GM12874 (cell line): Measurements from ENCODE around the gene SLC26A11.

Source experiments
- TF ChIP-seq, protein P1 (sequence below): IDR thresholded peaks from 2 replicates; pipeline ENCODE4 v1.5.1; 2011; ENCODE audit warnings: low read depth, mild to moderate bottlenecking, control low read depth, low read length, moderate library complexity; ENCODE audit not compliant: insufficient read depth

Gene SLC26A11

DNA sequence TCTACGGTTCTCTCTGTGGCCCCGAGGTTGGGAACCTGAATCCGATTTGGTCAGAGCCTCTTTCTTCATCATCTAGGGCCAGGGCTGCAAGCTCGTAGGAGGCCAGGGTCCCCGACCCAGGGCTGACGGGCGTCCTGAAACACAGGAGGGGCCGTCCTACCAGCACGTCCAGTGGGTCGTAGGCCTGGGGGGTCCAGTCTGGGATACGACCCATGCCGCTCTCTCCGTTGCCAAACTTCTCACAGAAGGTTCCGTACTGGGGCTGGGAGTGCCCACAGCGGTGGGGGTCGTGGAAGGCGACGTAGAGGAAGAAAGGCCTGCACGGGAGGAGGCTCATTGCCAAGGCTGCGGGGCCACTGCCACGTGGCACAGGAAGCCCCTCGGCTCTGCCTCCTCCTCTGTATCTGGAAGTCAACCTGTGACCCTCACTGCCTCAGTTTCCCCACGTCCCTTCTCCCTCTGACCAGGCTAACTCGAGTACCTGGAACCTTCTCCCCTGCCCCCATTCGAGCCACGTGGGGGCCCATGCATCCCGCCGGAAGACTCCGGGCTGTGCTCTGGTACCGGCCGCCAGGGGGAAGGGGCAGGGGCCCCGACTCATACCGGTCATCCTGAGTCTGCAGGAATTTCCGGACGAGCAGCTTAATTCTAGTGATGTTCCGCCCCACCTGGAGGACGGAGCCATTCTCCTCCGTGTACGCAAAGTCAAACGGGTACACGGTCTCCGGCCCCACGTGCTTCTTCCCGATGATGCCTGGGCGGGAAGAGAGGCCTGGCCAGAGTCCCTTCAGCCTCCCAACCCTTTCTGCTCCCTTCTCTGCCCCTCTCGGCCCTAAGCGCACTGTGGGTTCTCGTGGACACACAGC lies 6.0 kb upstream of the SLC26A11 start:
- TF ChIP-seq, protein P1, sequence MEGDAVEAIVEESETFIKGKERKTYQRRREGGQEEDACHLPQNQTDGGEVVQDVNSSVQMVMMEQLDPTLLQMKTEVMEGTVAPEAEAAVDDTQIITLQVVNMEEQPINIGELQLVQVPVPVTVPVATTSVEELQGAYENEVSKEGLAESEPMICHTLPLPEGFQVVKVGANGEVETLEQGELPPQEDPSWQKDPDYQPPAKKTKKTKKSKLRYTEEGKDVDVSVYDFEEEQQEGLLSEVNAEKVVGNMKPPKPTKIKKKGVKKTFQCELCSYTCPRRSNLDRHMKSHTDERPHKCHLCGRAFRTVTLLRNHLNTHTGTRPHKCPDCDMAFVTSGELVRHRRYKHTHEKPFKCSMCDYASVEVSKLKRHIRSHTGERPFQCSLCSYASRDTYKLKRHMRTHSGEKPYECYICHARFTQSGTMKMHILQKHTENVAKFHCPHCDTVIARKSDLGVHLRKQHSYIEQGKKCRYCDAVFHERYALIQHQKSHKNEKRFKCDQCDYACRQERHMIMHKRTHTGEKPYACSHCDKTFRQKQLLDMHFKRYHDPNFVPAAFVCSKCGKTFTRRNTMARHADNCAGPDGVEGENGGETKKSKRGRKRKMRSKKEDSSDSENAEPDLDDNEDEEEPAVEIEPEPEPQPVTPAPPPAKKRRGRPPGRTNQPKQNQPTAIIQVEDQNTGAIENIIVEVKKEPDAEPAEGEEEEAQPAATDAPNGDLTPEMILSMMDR, result no peak

DNA sequence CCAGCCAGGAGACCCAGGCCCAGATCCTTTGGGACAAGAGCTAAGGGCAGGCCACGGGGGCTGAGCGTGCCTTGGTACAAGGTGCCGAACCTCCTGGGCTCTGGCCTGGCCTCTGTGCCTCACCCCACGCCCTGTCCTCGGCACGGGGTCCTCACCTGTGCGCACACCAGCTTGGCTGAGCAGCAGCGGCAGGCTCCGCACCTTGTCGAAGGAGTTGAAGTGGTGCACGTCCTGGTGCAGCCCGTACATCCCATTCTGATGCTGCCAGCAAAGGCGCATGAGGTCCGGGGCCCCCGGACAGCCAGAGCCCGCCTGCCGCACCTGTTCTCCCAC lies 5.4 kb upstream of the SLC26A11 start:
- TF ChIP-seq, protein P1, result no peak

DNA sequence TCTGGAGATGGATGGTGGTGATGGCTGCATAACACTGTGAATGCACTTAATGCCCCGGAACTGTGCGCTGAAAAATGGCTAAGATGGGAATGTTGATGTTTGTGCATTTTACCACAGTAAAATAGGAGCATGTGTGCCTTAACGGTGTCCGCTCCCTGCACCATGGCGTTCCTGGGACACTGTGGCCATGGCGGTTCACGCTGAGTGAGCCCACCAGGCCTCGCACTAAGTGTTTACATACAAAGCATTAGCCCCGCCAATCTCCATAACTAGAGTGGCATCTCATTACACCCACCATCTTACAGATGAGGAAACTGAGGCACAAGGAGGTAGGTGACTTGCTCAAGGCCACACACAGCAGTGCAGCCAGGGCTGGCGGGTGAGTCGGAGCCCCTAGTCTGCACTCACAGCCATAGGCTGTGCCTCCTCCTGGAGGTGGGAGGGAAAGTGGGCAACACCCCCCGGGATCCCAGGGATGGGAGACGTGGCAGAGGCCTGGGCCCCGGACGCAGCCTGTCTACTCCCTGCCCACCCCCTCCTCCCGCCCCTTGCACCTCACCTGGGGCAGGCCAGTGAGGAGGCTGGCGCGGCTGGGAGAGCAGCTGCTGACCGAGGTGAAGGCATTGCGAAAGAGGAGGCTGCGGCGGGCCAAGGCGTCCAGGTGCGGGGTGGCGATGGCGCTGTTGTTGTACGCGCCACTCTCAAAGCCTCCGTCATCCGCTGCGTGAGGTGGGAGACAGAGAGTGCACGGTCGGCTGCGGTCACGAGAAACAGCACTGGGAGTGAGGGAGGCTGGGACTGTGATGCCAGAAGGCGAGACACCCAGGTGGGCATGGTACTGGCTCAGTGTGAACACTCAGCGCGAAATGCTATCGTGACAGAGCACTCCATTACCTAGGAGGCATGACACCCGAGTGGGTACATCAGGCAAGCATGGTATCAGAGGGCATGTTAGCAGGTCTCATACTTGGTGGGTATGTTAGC lies 3.5 kb upstream of the SLC26A11 start:
- TF ChIP-seq, protein P1, result no peak

DNA sequence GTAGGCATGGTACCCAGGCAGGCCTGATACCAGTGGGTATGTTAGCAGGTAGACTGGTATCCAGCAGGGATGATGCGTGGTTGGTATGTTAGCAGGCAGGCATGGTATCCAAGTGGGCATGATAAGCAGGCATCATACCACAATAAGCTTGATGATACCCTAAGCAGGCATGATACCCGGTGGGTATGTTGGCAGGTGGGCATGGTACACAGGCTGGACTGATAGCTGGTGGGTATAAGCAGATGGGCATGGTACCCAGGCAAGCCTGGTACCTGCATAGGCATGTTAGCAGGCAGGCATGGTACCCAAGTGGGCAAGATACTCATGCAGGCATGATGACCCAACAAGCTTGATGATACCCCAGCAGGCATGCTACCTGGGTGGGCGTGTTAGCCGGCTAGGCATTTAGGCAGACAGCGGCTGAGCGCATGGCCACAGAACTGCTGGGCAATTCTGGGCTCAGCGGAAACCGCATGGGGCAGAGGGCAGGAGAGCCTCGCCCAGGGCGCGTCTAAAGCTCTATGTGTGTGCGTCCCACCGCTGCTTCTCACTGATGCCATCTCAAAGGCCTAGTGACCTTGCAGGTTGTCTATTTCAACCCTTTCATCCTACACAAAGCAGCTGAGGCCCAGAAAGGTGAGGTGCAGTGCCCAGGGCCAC lies 2.4 kb upstream of the SLC26A11 start:
- TF ChIP-seq, protein P1, result no peak

DNA sequence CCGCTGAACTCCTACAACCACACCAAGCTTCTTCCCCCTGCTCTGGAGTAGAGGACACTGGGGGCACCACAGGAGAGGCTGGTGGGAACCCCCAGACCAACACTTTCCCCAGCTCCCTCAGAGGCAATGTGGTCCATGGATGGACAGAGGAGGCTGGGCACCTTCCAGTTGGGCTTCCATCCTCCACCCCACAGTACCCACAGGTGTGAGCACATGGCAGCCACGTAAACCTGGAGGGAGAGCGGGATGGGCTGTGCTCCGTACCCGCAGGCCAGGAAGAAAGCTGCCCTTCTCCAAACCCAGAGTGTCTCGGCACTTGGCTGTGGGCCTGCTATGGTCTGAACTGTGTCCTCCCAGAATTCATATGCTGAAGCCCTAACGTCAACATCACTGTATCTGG lies 1.8 kb upstream of the SLC26A11 start:
- TF ChIP-seq, protein P1, result no peak

DNA sequence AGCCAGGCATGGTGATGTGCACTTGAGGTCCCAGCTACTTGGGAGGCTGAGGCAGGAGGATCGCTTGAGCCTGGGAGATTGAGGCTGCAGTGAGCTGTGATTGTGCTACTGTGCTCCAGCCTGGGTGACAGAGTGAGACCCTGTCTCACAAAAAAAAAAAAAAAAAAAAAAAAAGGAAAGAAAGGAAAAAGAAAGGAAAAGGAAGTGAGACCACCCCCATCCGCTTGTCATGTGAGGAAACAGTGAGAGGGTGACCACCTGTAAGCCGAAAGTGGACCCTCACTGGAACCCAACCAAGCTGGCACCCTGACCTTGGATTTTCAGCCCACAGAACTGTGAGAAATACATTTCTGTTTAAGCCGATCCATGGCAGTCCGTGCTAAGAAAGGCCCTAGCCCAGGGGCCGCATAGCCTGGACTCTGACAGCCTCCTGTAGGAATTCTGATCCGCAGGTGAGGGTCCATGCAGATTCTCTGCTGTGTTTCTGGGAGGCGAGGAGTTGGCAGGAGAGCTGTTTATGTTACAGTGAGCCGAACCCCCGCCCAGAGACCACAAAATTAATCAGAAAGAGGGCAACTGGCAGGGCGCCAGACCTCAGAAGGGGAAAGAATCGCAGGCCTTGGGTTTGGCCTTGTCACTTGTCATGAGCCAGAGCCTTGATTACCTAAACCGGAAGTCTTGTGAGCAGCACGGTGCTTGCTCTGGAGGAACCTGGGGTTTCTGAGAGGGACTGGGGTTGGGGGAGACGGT lies 1.0 kb upstream of the SLC26A11 start:
- TF ChIP-seq, protein P1, result no peak
